ENCODE measurements around the gene ACSL1.
"Not testable (repeated sequence)": the region's sequence is repeated elsewhere in the genome, so short reads cannot be mapped to it uniquely, and the experiment has no call there.

The ACSL1 gene

DNA sequence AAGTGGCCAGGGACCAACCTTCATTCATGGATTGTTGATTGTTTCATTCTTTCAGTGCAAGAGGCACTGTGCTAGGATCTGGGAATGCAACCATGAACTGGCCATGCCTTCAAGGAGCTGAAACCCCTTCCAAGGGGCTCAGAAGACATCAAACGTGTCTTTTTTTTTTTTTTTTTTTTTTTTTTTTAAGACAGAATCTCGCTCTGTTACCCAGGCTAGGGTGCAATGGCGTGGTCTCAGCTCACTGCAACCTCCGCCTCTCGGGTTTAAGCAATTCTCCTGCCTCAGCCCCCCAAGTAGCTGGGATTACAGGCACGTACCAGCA, 13.3 kb upstream of the ACSL1 start:
- not testable (repeated sequence) for DNase-seq

DNA sequence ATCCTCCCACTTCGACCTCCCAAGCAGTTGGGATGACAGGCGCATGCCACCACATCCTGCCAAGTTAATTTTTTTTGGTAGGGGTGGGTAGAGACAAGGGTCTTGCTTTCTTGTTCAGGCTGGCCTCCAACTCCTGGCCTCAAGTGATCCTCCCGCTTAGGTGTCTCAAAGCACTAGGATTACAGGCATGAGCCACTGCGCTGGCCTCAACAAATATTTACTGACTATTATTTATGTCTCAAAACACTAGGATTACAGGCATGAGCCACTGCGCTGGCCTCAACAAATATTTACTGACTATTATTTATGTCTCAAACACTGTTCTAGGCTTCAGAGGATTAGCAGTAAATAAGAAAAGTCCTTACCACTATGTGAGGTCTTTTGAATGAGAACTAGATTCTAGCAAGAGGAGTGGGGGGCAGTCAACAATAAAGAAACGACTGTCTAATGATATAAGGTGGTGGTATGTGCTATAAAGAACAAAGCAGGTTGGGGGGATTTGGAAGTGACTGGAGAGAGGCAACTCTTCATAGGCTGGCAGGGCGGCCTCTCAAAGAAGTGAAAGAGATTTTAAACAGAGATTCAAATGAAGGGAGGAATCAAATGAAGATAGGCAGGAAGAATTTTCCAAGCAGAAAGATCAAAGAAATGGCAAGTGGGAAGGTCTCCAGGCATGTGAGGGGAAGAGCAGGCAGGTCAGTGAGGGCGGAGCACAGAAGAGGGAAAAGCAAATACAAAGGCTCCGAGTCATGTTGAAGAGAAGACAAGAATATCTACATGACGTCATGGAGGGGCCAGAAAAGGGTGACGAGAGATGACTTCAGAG, 12.7 kb upstream of the ACSL1 start:
- no peak for DNase-seq

DNA sequence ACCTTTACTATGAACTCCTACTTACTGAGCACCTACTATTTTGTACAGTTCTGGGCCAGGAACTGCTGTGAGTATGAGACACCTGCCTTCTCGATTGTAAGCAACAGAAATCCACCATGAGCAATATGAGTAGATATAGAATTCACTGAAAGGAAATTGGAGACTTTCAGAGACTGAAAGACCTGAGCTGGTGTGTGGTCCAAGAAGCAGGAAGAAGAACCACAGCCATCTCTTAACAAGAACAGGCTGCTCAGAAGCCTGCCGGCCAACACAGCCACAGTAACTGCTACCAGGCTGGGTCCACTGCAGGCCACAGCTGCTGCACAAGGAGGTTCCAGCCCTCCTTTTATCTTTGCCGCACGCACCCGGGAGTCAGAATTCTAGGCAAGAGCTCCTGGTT, 10.8 kb upstream of the ACSL1 start:
- no peak for DNase-seq

DNA sequence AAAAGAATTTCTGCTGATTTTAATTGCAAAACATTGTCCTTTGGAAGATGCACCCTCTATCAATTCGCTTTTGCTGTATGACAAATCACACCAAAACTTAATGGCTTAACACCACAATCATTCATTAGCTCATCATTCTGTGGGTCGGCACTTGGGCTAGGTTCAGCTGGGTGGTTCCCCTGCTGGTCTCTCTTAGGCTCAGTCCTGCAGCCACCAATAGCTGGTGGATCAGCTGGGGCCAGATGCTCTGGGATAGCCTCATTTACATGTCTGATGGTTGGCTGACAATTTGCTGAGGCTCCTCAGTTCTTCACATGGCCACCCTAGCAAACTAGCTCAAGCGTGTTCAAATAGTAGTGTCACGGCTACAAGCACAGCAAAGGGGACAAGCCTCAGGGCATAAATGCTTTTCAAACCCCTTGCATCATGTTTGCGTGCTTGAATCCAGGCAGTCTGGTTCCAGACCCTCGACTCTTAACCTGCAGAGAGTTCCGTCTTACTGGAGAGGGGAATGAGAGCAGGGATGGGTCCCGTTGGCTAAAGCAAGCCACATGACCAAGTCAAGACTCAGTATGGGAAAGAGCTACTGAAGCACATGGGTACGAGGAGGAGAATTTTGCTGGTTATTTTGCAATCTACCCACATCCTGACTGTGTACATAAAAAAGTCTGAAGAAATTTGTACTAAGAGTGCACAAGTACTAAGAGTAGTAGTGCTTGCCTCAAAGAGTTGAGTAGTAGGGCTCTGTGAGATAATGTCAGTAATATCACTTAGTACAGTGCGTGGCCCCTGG, 7.5 kb upstream of the ACSL1 start:
- DNase-seq, result no peak

DNA sequence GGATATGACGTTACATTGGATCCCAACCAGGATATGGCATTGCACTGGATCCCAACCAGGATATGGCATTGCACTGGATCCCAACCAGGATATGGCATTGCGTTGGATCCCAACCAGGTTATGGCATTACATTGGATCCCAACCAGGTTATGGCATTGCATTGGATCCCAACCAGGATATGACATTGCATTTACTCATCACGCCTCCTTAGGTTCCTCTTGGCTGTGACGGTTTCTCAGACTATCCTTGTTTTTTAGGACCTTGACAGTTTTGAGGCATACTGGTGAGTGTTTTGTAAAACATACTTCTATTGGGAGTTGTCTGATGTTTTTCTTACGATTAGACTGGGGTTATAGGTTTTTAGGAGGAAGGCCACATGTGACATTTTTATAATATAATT, 5.4 kb upstream of the ACSL1 start:
- DNase-seq, result no peak

DNA sequence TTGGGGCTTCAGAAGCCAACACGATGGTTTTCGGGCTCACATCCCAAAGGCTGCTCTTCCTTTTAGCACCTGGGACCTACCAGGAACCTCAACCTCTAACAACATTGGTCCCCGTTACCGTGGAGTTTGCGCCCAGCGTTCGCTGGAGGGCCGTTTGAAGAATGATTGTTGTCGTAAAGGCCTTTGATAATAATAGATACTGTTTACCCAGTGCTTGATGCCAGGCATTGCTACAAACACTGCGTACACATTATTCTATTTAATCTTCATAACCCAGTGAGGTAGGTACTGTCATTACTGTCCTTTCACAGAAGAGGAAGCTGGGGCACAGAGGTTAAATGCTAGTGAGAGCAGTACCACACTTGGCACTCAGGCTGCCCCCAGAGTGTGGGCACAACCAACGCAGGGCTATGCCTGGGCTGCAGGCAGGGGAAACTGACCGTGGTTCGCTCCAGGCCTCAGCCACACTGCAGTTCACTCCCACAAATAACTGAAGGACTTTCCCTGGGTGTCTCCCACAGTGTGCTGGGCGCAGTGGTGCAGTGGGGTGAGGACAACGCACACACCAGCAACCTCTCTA, 1.0 kb upstream of the ACSL1 start:
- DNase-seq, result no peak

DNA sequence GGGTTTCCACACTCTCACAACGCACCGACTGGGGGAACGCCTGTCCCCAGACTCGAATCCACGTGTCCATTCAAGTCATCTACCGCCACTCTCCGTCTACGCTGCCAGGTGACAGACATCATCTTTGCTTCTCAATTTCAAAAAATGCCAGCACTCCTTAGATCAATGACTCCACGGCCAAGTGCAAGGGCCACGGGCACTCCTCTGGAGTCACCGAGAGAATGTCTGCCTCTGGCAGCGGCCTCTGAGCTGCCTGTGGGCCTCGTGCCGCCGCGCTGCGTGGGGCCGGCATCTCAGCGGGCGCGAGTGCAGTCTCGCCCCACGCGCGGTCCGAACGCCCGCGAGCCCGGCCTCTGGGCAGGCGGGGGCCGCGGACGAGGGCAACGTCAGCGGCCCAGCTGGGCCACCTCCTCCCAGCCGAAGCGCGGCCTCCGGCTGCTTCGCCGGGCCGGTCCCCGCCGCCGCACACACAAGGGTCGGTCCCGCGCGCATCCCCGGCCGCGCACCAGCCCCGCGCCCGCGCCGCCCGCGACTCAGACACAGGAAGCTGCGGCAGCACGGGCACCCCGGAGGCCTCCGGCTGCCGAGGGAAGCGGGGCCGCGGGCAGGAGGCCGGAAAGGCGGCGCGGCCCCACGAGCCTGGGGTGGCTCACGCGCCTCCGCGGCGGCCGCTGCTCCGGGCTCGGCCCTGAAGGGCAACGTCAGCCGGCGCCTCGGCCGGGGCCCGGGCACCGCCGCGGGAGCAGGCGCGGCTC, 450 bp downstream of the ACSL1 start:
- no peak for DNase-seq

DNA sequence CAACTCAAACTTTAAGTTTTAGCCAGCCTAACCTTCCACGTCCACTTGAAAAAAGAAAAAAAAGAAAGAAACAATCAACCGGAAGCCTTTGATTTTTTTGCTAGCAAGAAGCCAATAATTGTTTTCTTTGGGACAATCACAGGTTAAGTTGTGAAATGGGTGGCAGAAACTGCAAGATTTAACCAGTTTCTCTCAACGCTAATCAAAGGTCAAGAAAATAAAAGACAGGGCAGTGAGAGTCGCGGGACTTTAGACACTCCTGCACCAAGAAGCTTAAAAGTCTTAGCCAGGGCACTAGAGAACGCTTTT, 1.0 kb downstream of the ACSL1 start:
- DNase-seq, result no peak

DNA sequence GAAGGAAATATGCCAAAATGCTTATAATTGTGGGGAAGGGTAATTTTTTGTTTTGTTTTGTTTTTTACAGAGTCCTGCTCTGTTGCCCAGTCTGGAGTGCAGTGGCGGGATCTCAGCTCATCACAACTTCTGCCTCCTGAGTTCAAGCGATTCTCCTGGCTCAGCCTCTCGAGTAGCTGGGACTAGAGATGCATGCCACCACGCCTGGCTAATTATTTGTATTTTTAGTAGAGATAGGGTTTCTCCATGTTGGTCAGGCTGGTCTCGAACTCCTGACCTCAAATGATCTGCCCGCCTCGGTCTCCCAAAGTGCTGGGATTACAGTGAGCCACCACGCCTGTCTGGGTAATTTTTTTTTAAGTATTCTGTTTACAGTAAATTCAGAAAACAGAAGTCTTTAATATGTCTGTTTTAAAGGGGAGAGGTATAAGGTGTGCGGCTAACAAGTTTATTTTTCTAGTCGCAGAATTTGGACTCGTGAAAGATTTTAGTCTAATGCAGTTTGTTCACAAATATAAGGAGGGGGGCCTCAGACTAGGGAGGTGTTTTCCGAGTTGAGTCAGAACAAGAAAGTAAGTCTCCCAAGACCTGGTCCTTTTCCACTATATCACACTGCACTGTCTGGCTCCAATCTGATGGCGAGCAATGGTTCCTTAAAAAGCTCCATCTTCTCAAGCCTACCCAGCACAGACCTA, 1.5 kb downstream of the ACSL1 start:
- no peak for DNase-seq

DNA sequence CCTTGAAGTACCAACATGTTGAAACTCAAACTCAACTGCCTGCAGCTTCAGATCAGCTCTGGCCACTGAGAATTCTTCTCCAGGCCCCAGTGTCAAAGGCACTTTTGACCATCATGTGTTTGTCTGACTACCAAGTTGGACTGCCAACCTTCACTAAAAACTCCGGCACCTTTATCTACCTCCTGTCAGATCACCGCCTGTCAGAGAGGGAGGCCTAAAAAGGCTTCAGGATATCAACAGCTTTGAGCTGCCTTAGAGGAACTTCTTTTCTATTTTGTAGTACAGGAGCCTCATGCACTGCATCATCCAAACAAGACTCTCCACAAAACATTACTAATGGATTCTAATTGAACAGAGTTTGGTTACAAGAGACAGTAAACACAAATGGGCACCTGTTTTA, 2.8 kb downstream of the ACSL1 start:
- DNase-seq, result no peak

DNA sequence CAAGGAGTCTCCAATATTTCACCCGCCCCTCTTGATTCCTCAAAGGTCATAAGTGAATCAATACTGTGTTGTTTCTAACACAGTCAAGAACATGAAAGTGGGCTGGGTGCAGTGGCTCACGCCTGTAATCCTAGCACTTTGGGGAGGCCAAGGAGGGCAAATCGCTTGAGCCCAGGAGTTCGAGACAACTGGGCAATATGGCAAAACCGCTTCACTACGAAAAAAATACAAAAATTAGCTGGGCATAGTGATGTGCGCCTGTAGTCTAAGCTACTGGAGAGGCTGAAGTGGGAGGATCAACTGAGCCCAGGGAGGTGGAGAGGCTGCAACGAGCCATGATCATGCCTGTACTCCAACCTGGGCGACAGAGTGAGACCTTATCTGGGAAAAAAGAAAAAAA, 3.4 kb downstream of the ACSL1 start:
- DNase-seq, result no peak

DNA sequence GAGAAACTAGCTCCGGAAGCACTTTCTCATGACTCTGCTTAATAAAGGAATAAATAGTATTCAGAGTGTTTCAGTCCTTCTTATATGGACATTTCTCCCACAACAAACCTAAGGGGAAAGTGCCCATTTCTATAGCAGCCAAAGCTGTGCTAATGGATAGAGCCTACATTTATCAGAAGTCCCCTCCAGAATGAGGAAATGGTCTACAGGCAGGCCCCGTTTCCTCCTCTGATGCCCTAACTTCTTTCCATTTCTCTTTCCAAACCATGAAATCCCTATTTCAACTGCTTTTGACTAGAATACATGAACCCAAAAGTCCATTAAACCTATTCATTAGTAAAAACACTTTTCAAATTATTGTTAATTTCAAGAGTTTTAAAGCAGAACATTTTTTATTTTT, 4.5 kb downstream of the ACSL1 start:
- no peak for DNase-seq

DNA sequence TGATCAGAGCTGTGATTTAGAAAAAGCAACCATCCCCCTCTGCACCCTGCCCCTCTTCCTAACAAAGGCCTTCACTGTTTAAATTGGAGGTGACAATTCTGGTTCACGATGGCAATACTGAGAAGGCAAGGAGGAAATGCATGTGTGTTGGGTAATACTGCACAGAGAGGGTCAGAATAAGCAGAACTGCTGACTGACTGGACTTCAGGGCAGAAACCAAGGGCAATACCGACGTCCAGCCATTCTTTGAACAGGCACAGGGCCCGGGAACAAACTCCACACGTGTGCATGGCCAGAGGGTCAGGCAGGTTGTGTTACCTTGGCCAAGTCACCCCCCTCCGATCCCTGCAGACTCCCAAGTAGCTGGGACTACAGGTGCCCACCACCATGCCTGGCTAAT, 6.0 kb downstream of the ACSL1 start:
- DNase-seq, result no peak

DNA sequence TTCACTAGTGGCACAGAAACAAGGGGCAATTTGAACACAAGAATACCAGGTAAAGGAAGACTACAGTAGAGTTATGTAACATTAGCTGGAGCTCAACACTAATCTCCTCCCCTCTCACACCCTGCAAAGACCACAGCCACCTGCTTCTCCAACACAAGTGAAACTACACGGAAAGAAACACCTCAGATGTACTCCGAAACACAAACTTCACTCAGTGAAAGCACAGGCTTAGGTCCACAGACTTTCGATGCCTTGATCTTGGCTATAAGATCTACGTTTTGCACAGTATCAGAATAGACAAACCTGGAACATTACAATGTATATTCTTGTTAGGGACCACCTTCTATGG, 7.6 kb downstream of the ACSL1 start:
- no peak for DNase-seq

DNA sequence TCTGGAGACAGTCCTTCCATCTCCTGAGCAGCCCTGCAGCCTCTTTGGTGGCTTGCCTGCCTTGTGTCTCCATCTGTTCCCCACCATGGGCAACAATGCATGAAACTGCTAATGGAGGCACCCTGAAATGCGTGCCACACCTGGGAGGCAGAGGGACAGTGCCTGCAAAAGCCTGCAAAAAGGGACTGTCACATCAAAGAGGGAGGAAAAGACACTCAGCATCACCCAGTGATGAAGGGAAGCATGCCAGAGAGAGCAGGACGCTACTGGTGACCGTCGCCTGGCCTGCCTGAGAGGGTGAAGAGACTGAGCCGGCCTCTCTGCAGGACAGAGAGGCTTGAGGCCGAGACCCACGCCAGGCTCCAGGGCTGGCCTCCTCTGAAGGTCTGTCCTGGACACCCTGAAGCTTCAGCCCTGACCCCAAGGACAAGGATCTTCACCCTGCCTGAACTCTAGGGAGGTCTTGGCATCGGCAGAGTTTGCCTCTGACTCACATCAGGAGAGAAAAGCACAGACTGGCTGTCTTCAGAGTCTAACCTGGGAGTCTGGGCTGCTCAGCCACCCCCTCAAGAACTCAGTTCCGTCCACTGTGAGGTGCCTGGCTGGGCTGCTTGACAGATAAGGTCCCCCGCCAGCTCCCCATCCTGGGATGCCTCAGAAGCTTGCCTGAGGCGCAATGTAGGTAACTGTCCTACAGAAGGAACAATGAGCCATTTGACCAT, 8.1 kb downstream of the ACSL1 start:
- DNase-seq, result no peak

DNA sequence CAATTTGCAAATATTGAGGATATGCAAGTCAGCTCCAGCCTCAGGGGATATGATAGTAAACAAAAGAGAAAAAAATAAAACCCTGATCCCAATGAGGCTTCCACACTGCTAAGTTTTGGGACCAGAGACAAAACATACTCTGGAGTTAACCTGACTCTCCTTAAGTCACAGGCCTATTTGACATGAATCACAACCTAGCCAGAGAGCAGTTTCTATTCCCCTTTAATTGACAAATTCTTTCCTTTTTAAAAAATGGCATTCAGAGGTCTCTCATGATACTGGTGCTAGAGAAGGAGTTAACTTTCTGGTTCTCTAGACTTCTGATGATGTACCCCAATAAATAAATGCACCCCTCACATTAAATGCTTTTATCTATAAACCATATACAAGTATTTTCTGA, 8.8 kb downstream of the ACSL1 start:
- DNase-seq, result no peak

DNA sequence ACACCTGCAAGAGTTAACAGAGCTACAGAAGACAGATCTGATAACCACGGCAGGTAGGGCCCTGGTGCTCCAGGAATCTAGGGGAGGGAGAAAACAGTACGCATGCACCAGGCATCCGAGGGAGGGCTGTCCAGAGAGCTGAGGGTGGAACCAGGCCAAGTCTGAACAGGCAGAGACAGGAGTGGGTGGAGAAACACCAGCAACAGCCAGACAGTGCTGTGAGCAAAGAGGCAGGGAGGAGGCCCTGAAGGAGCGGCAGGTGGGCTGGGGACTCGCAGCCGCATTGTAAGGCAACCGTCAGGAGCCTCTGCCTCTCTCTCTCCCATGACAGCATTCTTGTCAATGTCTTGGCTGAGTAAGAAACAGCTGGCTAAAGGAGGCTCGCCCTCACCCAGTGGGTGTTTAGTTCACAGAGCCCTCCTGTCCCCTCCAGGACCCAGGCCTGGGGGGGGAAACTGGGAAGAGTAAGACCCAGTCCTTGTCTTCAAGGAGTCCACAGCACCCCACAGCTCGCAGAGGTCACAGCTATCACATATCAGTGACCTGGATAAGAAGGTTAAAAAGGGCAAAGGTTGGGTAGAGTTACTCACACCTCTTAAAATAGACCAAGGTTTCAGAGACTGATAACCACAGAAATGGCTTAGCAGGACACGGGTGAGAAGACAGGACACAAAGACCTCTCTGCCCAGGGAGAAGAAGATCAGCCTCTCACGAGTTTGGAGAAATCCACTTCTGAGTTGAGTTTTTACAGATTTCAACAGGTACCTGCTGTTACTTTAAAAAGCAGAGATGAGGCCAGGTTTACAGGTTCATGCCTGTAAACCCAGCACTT, 10.5 kb downstream of the ACSL1 start:
- DNase-seq, result no peak

DNA sequence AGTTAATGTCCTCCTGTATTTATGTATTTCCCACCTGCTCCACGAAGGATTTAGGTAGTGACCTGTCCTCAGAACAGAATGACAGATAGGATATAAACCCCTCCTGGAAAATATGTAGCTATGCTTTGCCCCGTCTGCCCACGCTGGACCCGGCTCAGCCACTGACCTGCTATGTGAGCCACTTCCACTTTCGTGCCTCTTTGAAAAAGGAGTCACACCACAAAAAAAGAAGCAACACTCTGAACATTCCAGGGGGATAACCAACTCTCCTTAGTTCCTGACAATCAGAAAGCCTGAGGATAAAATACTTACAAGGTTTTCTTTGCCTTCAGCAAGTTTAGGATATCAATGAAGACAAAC, 11.1 kb downstream of the ACSL1 start:
- DNase-seq, result no peak

DNA sequence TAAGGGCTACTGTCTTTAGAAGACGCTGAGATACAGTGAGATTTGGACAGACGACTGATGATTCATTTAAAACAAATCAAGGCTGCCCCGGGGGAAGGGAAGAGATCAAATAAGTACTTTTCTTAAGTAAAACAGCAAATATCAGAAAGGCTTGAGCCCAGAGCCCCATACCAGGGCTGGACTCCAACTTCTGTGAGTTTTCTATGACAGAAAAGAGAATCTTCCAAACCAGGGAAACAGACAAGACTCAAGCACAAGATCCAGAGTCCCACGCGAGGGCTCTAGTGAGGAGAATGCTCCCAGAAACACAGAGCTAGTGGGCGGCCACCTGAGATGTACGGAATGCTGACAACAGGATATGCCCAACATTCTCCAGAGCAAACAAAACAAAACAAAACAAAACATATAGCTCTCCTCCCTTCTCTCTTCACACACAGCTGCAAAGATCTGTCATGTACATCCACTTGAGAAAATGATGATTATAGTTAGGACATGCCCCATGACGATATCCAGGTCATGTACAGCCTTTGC, 13.1 kb downstream of the ACSL1 start:
- DNase-seq, result no peak

DNA sequence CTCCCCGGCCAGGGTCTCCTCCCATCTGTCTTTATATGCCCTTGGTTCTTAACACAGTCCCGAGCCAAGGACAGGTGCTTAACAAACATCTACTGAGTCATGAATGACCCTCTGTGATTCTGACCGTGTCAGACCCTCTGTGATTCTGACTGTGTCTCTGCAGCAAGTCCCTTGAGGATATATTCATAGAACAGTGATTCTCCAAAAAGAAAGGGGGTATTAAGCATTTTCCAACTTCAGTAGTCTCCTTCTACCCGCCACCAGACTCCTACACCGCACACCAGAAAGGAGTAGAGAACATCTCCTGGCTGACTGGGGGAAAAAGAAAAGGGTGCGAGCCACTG, 13.6 kb downstream of the ACSL1 start:
- no peak for DNase-seq

DNA sequence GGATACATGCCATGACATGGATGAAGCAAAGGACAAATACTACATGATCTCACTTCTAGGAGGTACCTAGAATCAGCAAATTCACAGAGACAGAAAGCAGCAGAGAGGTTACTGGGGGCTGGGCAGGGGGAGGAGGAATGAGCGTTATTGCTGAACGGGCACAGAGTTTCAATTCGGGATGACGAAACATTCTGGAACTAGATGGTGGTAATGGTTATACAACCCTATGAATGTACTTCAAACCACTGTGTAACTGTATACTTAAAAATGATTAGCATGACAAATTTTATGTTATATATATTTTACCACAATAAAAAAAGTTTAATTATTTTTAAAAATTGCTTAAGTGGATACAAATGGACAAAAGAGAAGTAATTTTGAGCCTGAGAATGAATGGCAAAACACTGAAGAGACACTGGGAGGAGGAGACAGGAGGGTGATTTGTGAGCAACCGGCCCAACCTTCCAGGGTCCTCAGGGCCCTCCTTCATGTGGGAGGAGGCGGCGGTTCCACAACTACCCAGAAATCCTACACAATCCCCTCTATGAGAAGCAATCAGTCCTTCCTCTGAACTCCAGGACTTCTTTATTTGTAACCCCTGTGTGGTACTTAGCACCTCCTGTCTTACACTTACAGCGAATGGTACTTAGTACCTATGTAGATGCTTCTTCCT, 14.1 kb downstream of the ACSL1 start:
- DNase-seq, result no peak

Data from CD4-positive, alpha-beta T cell treated with Interferon gamma for 1 hour (primary cell).